Measurements from ENCODE around the gene HNRNPCL1. TPM values are rescaled to one million over a fixed set of nuclear protein-coding genes. Genes with fewer than 3 reads are reported as not detected.
"Not testable (repeated sequence)": the region's sequence is repeated elsewhere in the genome, so short reads cannot be mapped to it uniquely, and the experiment has no call there.

Gene HNRNPCL1
- total and polyA plus RNA-seq, 3 experiments from 2014 or later: not detected

- H3K4me1 Mint-ChIP-seq; H3K9me3 Mint-ChIP-seq; POLR2A ChIA-PET; H3K4me1 ChIP-seq (ENCODE audit: insufficient read depth, low read length); H3K36me3 Mint-ChIP-seq; H3K27ac ChIP-seq (ENCODE audit: low read depth, low read length); H3K27ac Mint-ChIP-seq; H3K4me3 ChIP-seq (ENCODE audit: low read length); H3K27me3 ChIP-seq (ENCODE audit: insufficient read depth, low read length, poor library complexity, severe bottlenecking); DNase-seq; CTCF ChIA-PET; H3K4me3 Mint-ChIP-seq; H3K36me3 ChIP-seq (ENCODE audit: insufficient read depth, low read length); H3K9me3 ChIP-seq (ENCODE audit: low read length): not testable (repeated sequence)
- peaks cover 6 to 26% of the 10 kb centered on the region in 2 donors for H3K27me3 Mint-ChIP-seq
Measured at GRCh38 chr1:12831310-12831709, 17.2 kb downstream of the HNRNPCL1 start, which contains the start of gene PRAMEF11. Gene PRAMEF11 (minus strand): TSS chr1:12831410. CDS start chr1:12828789, 2,621 bp downstream.

- POLR2A ChIA-PET; H3K4me1 Mint-ChIP-seq; DNase-seq; H3K9me3 Mint-ChIP-seq; H3K4me3 Mint-ChIP-seq; H3K4me1 ChIP-seq (ENCODE audit: insufficient read depth, low read length); H3K36me3 ChIP-seq (ENCODE audit: insufficient read depth, low read length); H3K4me3 ChIP-seq (ENCODE audit: low read length); H3K27me3 ChIP-seq (ENCODE audit: insufficient read depth, low read length, poor library complexity, severe bottlenecking); CTCF ChIA-PET; H3K36me3 Mint-ChIP-seq; H3K27ac Mint-ChIP-seq; H3K9me3 ChIP-seq (ENCODE audit: low read length); H3K27ac ChIP-seq (ENCODE audit: low read depth, low read length): not testable (repeated sequence)
- peaks cover 11 to 24% of the 10 kb centered on the region in 2 donors for H3K27me3 Mint-ChIP-seq
Measured at GRCh38 chr1:12819061-12819460, 29.5 kb downstream of the HNRNPCL1 start.

GRCh38 chr1:12811409-12811784 lies 37.1 kb downstream of the HNRNPCL1 start:
- DNase-seq: no peak
- Mint-ChIP-seq H3K4me1 (no peaks in the 10 kb centered on the region), H3K9me3 (peaks cover 0 to 5% (median 1%) of the 10 kb centered on the region in 5 donors), H3K36me3 (peaks cover 0 to 2% (median 0%) of the 10 kb centered on the region in 3 donors), H3K27me3 (peaks cover 18 to 36% of the 10 kb centered on the region in 2 donors), H3K4me3 (no peak overlapping the region), H3K27ac (no peak overlapping the region)
- no peaks in the 10 kb centered on the region for H3K36me3 ChIP-seq (ENCODE audit: insufficient read depth, low read length)
- no peak overlapping the region for H3K4me3 ChIP-seq (ENCODE audit: low read length)
- ChIA-PET POLR2A (no interaction called here), CTCF (no interaction called here)
- no peaks in the 10 kb centered on the region for H3K9me3 ChIP-seq (ENCODE audit: low read length)
- no peaks in the 10 kb centered on the region for H3K27me3 ChIP-seq (ENCODE audit: insufficient read depth, low read length, poor library complexity, severe bottlenecking)
- no peak overlapping the region for H3K27ac ChIP-seq (ENCODE audit: low read depth, low read length)
- H3K4me1 ChIP-seq (ENCODE audit: insufficient read depth, low read length): no peaks in the 10 kb centered on the region

- DNase-seq: no peak
- H3K36me3 Mint-ChIP-seq: peaks cover 0 to 2% (median 0%) of the 10 kb centered on the region in 3 donors
- H3K27me3 ChIP-seq (ENCODE audit: insufficient read depth, low read length, poor library complexity, severe bottlenecking): no peaks in the 10 kb centered on the region
- H3K4me1 ChIP-seq (ENCODE audit: insufficient read depth, low read length): no peaks in the 10 kb centered on the region
- no peak overlapping the region for H3K4me3 Mint-ChIP-seq
- peaks cover 21 to 42% of the 10 kb centered on the region in 2 donors for H3K27me3 Mint-ChIP-seq
- H3K9me3 ChIP-seq (ENCODE audit: low read length): no peaks in the 10 kb centered on the region
- peak overlapping the region; percentile 24 for H3K27ac ChIP-seq (ENCODE audit: low read depth, low read length)
- no peaks in the 10 kb centered on the region for H3K36me3 ChIP-seq (ENCODE audit: insufficient read depth, low read length)
- POLR2A ChIA-PET: no interaction called here
- CTCF ChIA-PET: no interaction called here
- H3K27ac Mint-ChIP-seq: no peak overlapping the region
- H3K4me3 ChIP-seq (ENCODE audit: low read length): no peak overlapping the region
- no peaks in the 10 kb centered on the region for H3K4me1 Mint-ChIP-seq
- H3K9me3 Mint-ChIP-seq: peaks cover 0 to 6% (median 5%) of the 10 kb centered on the region in 5 donors
Measured at GRCh38 chr1:12810691-12811408, 37.7 kb downstream of the HNRNPCL1 start.

DNA sequence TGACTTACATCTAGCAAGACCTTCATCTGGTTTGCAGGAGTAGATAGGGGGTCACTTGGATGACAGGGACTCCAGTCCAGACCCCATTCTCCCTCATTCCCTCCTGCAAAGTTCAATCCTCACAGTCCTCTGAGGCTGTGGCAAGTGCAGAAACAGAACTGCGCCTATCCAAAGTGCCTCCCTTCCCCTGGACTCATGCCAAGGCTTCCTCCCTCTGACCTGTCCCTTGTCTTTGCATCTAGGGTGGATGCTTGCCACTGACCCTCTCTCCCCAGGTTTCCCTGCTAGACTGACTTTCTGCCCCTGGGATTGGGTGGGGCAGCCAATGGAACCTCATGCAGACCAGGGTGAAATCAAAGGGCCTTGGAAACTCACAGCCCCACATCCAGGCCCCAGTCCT lies 38.6 kb downstream of the HNRNPCL1 start:
- POLR2A ChIA-PET: no interaction called here
- CTCF ChIA-PET: no interaction called here
- Mint-ChIP-seq H3K27me3 (peaks cover 19 to 51% of the 10 kb centered on the region in 2 donors), H3K27ac (no peak overlapping the region), H3K4me3 (no peak overlapping the region), H3K4me1 (no peaks in the 10 kb centered on the region), H3K36me3 (peaks cover 0 to 2% (median 0%) of the 10 kb centered on the region in 3 donors), H3K9me3 (peaks cover 4 to 11% (median 9%) of the 10 kb centered on the region in 5 donors)
- H3K4me1 ChIP-seq (ENCODE audit: insufficient read depth, low read length): no peaks in the 10 kb centered on the region
- no peaks in the 10 kb centered on the region for H3K9me3 ChIP-seq (ENCODE audit: low read length)
- no peaks in the 10 kb centered on the region for H3K27me3 ChIP-seq (ENCODE audit: insufficient read depth, low read length, poor library complexity, severe bottlenecking)
- DNase-seq: no peak
- H3K36me3 ChIP-seq (ENCODE audit: insufficient read depth, low read length): no peaks in the 10 kb centered on the region
- peak overlapping the region; percentile 24 for H3K27ac ChIP-seq (ENCODE audit: low read depth, low read length)
- H3K4me3 ChIP-seq (ENCODE audit: low read length): no peak overlapping the region

- no peaks in the 10 kb centered on the region for H3K4me1 Mint-ChIP-seq
- Histone ChIP-seq H3K4me1 (ENCODE audit: insufficient read depth, low read length) (no peaks in the 10 kb centered on the region), H3K36me3 (ENCODE audit: insufficient read depth, low read length) (no peaks in the 10 kb centered on the region), H3K4me3 (ENCODE audit: low read length) (no peak overlapping the region), H3K27me3 (ENCODE audit: insufficient read depth, low read length, poor library complexity, severe bottlenecking) (no peaks in the 10 kb centered on the region), H3K9me3 (ENCODE audit: low read length) (no peaks in the 10 kb centered on the region), H3K27ac (ENCODE audit: low read depth, low read length) (no peak overlapping the region)
- H3K27ac Mint-ChIP-seq: no peak overlapping the region
- ChIA-PET POLR2A (no interaction called here), CTCF (no interaction called here)
- H3K27me3 Mint-ChIP-seq: peaks cover 4 to 15% of the 10 kb centered on the region in 2 donors
- no peak for DNase-seq
- H3K4me3 Mint-ChIP-seq: no peak overlapping the region
- H3K9me3 Mint-ChIP-seq: peaks cover 0 to 5% (median 4%) of the 10 kb centered on the region in 5 donors
- H3K36me3 Mint-ChIP-seq: no peaks in the 10 kb centered on the region
Measured at GRCh38 chr1:12799730-12800129, 48.8 kb downstream of the HNRNPCL1 start.

DNA sequence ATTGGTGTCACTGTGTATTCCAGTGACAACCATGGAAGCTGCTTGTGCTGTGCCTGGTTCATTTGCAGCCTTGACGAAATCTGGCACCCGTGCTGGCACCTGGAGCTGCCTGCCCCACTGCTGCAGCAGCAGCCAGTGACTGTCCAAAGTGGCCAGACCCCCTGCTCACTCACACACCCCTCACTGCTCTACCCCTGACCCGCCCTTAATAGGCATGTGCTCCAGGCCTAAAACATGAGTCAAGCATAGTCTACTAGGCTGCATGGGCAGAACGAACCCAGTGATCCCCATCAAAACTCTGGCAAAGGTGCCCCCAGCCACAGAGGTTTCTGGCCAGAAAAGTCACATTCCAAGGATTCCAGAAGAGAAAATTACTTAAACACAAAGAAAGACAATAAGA lies 49.6 kb downstream of the HNRNPCL1 start:
- Mint-ChIP-seq H3K27me3 (peaks cover 0 to 8% of the 10 kb centered on the region in 2 donors), H3K9me3 (peaks cover 0 to 3% (median 0%) of the 10 kb centered on the region in 5 donors), H3K4me3 (no peak overlapping the region), H3K36me3 (no peaks in the 10 kb centered on the region), H3K4me1 (no peaks in the 10 kb centered on the region), H3K27ac (no peak overlapping the region)
- Histone ChIP-seq H3K36me3 (ENCODE audit: insufficient read depth, low read length) (no peaks in the 10 kb centered on the region), H3K4me3 (ENCODE audit: low read length) (no peak overlapping the region), H3K27me3 (ENCODE audit: insufficient read depth, low read length, poor library complexity, severe bottlenecking) (no peaks in the 10 kb centered on the region), H3K9me3 (ENCODE audit: low read length) (no peaks in the 10 kb centered on the region), H3K4me1 (ENCODE audit: insufficient read depth, low read length) (no peaks in the 10 kb centered on the region), H3K27ac (ENCODE audit: low read depth, low read length) (no peak overlapping the region)
- no peak for DNase-seq
- ChIA-PET POLR2A (no interaction called here), CTCF (no interaction called here)

Data from CD8-positive, alpha-beta memory T cell (primary cell).